HUES48 (cell line): ENCODE measurements around the gene DLEU7.

Source experiments
- H3K27ac ChIP-seq: one replicate; pipeline ENCODE4 v1.7.0; 2013; ENCODE audit warnings: low read depth, low read length, inconsistent platforms
- H3K27me3 ChIP-seq: 2 replicates; pipeline ENCODE4 v1.6.1; 2013; ENCODE audit warnings: mild to moderate bottlenecking, low read length; ENCODE audit not compliant: control insufficient read depth, insufficient read depth
- H3K36me3 ChIP-seq: 2 replicates; pipeline ENCODE4 v1.6.1; 2013; ENCODE audit warnings: low read length; ENCODE audit not compliant: control insufficient read depth, insufficient read depth
- H3K4me1 ChIP-seq: 2 replicates; pipeline ENCODE4 v1.6.1; 2013; ENCODE audit warnings: mild to moderate bottlenecking, low read length; ENCODE audit not compliant: control insufficient read depth, insufficient read depth
- H3K4me3 ChIP-seq: 2 replicates; pipeline ENCODE4 v1.5.1; 2013; ENCODE audit warnings: mild to moderate bottlenecking, low read depth, low read length
- H3K9ac ChIP-seq: 2 replicates; pipeline ENCODE4 v1.6.1; 2013; ENCODE audit warnings: mild to moderate bottlenecking, low read depth, low read length, moderate library complexity
- H3K9me3 ChIP-seq: 2 replicates; pipeline ENCODE4 v1.6.1; 2013; ENCODE audit warnings: low read length; ENCODE audit not compliant: control insufficient read depth, insufficient read depth

The DLEU7 gene

DNA sequence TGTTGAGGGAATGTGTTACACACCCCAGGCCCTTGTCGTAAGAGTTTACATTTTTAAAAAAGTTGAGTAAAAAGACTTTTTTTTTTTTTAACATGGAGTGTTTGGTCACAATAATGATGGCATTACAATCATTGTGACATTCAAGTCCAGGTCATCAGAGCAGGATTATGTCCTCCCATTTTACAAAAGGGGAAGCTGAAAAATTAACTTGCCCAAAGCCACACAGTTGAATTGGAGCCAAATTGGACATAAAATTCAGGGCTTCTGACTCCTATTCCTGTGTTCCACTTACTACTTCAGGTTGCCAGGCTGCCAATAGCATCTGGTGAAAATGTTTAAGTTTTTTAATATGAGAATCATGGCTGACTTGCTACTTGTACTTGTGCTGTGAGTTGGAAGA, 49.3 kb downstream of the DLEU7 start:
- Histone ChIP-seq H3K9me3 (no peaks in the 10 kb centered on the region), H3K27ac (no peak overlapping the region), H3K27me3 (no peaks in the 10 kb centered on the region), H3K9ac (no peak overlapping the region), H3K4me1 (no peaks in the 10 kb centered on the region), H3K4me3 (no peak overlapping the region), H3K36me3 (no peaks in the 10 kb centered on the region)

DNA sequence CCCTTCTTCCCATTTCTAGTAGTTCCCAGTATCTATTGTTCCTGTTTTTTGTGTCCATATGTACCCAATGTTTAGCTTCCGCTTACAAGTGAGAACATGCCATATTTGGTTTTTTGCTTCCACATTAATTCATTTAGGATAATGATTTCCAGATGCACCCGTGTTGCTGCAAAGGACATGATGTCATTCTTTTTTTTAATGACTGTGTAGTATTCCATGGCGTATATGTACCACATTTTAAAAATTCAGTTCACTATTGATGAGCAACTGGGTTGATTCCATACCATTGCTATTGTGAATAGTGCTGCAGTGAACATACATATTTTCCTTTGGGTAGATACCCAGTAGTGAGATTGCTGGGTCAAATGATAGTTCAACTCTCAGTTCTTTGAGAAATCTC, 50.5 kb downstream of the DLEU7 start:
- H3K4me1 ChIP-seq = no peaks in the 10 kb centered on the region
- H3K27me3 ChIP-seq = no peaks in the 10 kb centered on the region
- no peaks in the 10 kb centered on the region for H3K9me3 ChIP-seq
- no peak overlapping the region for H3K27ac ChIP-seq
- no peak overlapping the region for H3K9ac ChIP-seq
- H3K4me3 ChIP-seq = no peak overlapping the region
- H3K36me3 ChIP-seq = no peaks in the 10 kb centered on the region

DNA sequence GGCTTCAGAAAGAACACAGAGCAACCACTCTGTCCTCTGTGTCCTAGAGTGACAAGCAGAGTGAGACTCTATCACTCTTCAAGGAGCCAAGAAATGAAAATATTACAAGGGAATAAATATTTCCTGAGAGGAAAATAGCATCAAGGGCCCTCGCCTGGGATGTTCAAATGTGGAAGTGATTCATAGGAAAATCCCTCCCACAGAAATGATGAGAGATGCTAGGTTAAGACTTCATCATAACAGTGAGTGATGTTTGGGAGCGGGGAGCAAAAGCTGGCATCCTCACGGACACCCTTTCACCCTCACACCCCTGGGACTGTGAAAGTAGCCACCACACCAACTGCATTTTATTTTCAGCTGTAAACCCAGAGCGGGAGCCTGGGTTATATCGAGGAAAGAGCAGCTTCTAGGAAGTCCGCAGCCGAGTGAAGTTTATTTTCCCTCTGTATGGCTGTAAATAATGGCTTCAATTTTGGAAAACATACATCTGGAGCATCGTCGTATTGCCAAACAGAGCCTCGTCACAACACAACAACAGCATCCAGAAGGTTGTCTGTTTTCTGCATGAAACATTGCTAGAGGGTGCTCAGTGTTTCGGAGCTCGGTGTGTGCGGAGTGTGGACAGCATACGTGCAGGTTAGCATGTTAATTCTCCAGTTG, 54.8 kb downstream of the DLEU7 start:
- no peaks in the 10 kb centered on the region for H3K27me3 ChIP-seq
- no peak overlapping the region for H3K9ac ChIP-seq
- H3K36me3 ChIP-seq = no peaks in the 10 kb centered on the region
- no peaks in the 10 kb centered on the region for H3K9me3 ChIP-seq
- no peak overlapping the region for H3K4me3 ChIP-seq
- peaks cover 10% of the 10 kb centered on the region for H3K4me1 ChIP-seq
- H3K27ac ChIP-seq = no peak overlapping the region

DNA sequence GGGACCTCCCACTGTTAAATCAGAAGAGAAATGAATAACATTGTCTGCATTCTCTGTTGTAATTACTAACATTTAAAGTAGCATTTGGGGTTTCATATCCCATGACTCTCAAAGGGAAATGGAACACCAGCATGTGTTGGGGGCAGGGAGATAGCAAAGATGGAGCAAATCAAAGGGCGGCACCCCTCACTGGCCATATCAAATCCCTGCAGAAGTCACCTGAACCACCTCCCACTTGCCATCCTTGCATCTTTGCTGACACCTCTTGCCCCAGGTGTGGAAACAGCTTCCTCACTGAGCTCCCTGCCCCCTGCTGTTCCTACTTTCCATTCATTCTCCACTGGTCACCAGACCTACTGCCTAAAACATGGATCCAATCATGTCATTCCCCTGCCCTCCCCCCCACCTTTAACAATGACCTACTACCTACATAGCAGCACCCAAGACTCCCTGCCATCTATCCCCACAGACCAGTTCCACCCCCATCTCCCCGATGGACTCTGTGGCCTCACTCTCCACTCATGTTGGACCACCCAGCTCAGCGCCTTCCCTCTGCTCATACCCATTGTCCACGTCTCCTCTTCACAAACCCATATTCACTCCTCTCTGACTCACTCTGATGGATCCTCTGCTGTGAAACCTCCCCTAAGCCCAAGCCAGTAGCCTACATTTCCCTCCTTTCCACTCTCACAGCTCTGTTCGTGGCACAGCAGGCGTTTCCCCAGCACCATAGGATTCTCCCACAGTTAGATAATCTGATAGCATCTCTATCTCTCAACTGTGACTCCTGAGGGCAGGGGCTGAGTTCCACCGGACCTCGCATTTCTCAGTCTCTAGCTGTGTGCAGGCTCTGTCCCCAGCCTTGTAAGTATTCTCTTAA, 55.9 kb downstream of the DLEU7 start:
- peaks cover 10% of the 10 kb centered on the region for H3K4me1 ChIP-seq
- H3K9me3 ChIP-seq = no peaks in the 10 kb centered on the region
- H3K4me3 ChIP-seq = no peak overlapping the region
- no peaks in the 10 kb centered on the region for H3K36me3 ChIP-seq
- H3K9ac ChIP-seq = no peak overlapping the region
- H3K27me3 ChIP-seq = no peaks in the 10 kb centered on the region
- H3K27ac ChIP-seq = no peak overlapping the region

DNA sequence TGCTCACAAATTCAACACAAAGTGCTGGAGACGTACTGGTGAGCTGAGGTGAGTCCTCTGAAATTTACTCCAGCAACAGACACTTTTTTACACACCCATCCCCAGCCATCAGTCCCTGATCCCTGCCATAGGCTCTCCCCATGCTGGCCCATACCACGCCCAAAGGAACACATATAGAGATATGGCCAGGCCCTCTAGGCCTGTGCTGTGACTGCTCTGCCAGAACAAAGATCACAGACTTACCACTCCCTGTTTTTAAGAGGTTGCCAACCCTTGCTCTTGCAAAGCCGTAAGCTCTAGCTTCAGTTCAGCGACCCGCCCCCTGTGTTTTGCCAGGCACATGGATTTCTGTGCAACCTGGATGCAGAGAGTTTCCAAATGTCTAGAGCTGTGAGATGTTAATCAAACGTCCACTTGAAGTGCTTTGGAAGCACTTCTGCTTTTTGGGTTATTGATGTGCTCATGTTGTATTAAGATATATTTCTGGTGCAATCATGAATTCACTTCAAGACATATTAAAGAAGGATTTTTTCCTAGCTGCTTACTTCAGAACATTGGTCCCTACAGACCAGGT, 59.7 kb downstream of the DLEU7 start:
- H3K9ac ChIP-seq = no peak overlapping the region
- no peak overlapping the region for H3K4me3 ChIP-seq
- H3K27ac ChIP-seq = no peak overlapping the region
- peaks cover 17% of the 10 kb centered on the region for H3K4me1 ChIP-seq
- H3K36me3 ChIP-seq = no peaks in the 10 kb centered on the region
- no peaks in the 10 kb centered on the region for H3K9me3 ChIP-seq
- H3K27me3 ChIP-seq = no peaks in the 10 kb centered on the region

DNA sequence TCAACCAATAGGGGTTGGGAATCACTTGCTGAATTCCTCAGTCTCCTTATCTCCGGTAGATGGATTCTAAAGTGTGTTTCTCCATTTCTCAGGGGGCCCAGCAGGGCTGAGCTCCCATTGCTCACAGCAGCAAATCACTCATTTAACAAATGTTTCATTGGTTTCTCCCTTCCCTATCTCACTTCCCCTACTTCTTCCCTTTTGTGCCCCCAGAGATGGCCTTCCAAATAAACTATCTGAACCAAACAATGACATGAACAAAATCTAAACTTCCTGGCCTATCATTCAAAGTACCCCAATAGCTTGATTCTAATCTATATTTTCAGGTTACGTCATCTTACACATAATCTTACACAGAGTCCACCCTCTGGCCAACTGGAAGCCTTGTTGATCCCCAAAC, 60.4 kb downstream of the DLEU7 start:
- Histone ChIP-seq H3K27ac (no peak overlapping the region), H3K9me3 (no peaks in the 10 kb centered on the region), H3K27me3 (no peaks in the 10 kb centered on the region), H3K4me3 (no peak overlapping the region), H3K9ac (no peak overlapping the region), H3K36me3 (no peaks in the 10 kb centered on the region), H3K4me1 (peaks cover 17% of the 10 kb centered on the region)

DNA sequence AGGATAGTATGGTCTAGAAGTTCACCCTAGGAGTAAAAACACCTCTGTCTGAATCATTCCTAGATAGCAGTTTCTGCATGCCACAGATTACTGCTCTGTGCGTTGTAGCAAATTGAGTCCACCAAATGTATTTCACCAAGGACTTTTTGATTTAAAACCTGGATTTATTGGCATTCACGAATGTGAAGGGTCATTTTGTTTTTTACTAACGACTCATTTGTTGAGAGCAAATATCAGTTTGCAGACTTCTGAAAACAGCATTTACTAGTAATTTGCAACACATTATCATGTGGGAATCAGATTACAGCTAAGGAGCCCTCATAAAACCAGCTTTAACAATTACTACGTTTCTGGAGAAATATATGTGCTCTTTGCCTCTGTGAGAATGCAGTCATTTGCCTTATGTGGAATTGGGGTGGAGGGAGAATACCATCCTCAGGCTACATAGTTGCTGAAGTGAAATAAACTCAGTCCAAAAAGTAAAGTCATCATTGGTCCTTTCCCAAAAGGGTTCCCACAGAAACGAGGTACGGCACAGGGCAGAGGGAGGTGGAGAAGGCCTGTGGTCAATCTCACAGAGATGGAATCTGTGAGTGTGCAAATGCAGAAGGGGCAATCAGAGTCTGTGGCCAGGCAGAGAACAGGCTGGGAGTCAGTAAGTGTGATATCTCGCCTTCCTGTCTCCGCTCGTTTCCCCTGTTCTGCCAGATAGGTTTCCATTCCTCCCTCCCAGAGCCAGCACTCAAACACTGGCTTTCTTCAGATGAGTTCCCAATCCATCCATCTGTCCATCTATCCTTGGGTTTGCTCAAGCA, 63.1 kb downstream of the DLEU7 start:
- H3K36me3 ChIP-seq = no peaks in the 10 kb centered on the region
- H3K9me3 ChIP-seq = peaks cover 1% of the 10 kb centered on the region; the same call in 1 of the 2 replicates
- H3K27ac ChIP-seq = no peak overlapping the region
- no peak overlapping the region for H3K4me3 ChIP-seq
- H3K9ac ChIP-seq = no peak overlapping the region
- peaks cover 7% of the 10 kb centered on the region; the same call in 1 of the 2 replicates for H3K4me1 ChIP-seq
- H3K27me3 ChIP-seq = no peaks in the 10 kb centered on the region

DNA sequence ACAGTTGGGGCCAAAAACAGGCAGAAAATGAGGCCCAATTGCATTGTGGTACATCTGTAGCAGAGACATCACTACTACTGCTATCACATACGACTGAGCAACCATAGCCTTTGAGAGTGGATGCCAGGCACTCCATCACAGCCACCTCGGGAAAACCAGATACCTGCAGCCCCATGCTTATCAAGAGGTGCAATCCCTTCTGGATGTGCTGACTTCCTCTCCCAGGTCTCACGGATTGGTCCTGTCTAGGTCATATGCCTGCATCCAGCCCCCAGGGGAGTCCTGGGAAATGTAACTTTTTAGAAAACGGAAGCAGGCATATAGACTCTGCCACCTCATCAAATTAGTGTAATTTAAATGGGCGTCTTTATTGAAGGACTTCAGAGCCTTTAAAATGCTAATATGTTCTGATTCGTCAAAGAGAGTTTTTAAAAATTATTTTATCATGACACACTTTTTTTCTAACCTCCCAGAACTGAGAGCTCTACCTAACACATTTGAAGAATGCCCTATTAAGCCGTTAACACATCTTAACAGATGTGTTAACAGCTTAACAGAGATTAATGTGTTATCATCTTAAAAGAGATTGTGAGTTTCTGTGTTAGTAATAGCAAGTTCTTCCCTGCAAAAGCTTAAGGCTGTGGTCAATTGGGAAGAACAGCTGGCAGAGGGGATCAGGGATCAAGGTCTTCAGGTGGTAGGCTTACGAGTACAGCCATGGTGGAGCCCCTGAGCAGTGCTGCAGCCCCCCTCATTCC, 63.9 kb downstream of the DLEU7 start:
- Histone ChIP-seq H3K4me3 (no peak overlapping the region), H3K9ac (no peak overlapping the region), H3K4me1 (peaks cover 7% of the 10 kb centered on the region; the same call in 1 of the 2 replicates), H3K9me3 (peaks cover 6% of the 10 kb centered on the region; the same call in 1 of the 2 replicates), H3K27me3 (no peaks in the 10 kb centered on the region), H3K27ac (no peak overlapping the region), H3K36me3 (no peaks in the 10 kb centered on the region)
